GM12873 (cell line): Measurements from ENCODE around the gene CCL28.

Experiments used
- TF ChIP-seq, protein P1 (sequence below): IDR thresholded peaks from 2 replicates; pipeline ENCODE4 v1.5.1; 2012; ENCODE audit warnings: low read depth, mild to moderate bottlenecking, moderate library complexity, low read length, control low read depth; ENCODE audit not compliant: insufficient read depth; ENCODE audit errors: missing control alignments

Gene CCL28

GRCh38 chr5:43352131-43352530, 60.1 kb downstream of the CCL28 start:
- TF ChIP-seq, protein P1, sequence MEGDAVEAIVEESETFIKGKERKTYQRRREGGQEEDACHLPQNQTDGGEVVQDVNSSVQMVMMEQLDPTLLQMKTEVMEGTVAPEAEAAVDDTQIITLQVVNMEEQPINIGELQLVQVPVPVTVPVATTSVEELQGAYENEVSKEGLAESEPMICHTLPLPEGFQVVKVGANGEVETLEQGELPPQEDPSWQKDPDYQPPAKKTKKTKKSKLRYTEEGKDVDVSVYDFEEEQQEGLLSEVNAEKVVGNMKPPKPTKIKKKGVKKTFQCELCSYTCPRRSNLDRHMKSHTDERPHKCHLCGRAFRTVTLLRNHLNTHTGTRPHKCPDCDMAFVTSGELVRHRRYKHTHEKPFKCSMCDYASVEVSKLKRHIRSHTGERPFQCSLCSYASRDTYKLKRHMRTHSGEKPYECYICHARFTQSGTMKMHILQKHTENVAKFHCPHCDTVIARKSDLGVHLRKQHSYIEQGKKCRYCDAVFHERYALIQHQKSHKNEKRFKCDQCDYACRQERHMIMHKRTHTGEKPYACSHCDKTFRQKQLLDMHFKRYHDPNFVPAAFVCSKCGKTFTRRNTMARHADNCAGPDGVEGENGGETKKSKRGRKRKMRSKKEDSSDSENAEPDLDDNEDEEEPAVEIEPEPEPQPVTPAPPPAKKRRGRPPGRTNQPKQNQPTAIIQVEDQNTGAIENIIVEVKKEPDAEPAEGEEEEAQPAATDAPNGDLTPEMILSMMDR, result no peak

- TF ChIP-seq, protein P1, result no peak
These were observed 63.3 kb downstream of the CCL28 start for GRCh38 chr5:43348861-43349363.

DNA sequence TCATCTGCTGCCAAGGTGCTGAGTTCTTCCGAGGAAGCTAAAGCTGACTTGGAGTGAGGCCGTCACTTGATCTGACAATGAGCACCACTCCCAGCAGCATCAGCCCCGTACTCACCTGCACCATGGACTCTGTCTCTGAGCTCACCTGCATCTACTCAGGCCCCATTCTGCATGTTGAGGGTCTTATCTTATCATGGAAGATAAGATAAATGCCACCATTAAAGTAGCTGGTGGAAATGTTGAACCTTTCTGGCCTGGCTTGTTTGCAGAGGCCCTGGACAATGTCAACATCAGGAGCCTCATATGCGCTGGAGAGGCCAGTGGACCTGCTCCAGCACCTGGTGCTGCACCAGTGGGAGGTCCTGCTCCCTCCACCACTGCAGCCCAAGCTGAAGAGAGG, 64.0 kb downstream of the CCL28 start:
- TF ChIP-seq, protein P1, result no peak

DNA sequence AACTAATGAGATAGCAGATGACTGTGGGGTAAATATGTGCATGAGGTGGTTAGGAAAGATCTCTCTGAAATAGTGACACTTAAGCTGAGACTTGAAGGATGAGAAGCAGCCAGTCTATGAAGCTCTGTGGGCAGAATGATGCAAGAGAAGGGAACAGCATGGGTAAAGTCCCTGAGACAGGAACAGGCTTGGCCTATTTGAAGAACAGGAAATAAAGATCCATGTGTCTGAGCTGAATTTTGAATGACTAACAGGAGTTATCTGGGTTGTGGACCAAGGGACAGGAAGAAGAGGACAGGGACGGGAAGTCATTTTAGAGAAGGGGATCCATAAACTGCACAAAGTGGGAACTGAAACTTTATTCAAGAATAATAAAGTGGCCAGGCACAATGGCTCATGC, 73.3 kb downstream of the CCL28 start:
- TF ChIP-seq, protein P1, result no peak

DNA sequence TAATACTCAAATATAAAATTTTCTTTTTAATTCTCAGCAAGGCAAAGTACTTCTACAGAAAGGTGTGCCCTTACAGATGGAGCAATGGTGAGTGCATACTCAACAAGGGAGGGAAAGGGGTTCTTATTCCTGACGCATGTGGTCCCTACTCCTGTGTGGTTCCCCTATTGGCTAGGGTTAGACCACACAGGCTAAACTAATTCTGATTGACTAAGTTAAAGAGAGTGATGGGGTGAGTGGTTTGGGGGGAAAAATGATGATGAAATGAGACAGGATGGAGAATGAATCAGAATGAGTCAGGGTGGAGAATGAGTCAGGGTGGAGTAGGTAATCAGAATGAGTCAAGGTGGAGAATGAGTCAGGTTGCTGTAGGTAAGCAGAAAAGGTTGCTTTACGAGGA, 76.0 kb downstream of the CCL28 start:
- TF ChIP-seq, protein P1, result no peak

DNA sequence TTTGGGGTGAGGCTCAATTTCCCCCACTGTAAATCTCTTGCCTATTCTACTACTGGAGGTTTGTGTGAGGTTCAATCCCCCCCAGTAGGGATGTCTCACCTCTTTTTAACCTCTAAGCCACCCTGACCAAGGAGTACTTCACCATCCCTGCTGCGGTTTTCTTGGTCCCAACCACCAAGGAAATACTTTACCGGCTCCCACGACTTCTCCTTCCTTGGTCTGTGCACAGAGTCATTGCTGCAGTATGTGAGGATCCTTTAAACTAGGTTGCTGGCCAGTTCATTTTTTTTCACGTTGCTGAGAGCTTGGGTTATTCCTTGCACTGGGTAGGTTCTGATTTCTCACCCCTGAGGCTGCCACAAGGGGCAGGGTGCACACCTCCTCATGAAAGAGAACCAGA, 76.5 kb downstream of the CCL28 start:
- TF ChIP-seq, protein P1, result no peak

GRCh38 chr5:43332401-43332800, 79.8 kb downstream of the CCL28 start:
- TF ChIP-seq, protein P1, result no peak
